ENCODE data around the gene CWH43.
"Not testable (repeated sequence)": the region's sequence is repeated elsewhere in the genome, so short reads cannot be mapped to it uniquely, and the experiment has no call there.

GRCh38 chr4:48957366-48957765 is 28.7 kb upstream of the CWH43 start:
- not testable (repeated sequence) for TF ChIP-seq CTCF, POLR2A, POLR2AphosphoS5 (IDR thresholded peaks at IDR 0.05)

All from prostate gland (tissue), 2 donors.